ENCODE measurements around the gene CFAP57. TPM values are rescaled to one million over a fixed set of nuclear protein-coding genes. Genes with fewer than 3 reads are reported as not detected.
A peak's percentile ranks its signal among the peaks of the same experiment; 100 is the strongest.

CFAP57 gene
- total and polyA plus RNA-seq, 9 of the 15 experiments (the other 6 are each of a cell fraction or from before 2014, with no cell fraction given): 0.04 to 0.22 (median 0.07) TPM; not detected in 3

DNA sequence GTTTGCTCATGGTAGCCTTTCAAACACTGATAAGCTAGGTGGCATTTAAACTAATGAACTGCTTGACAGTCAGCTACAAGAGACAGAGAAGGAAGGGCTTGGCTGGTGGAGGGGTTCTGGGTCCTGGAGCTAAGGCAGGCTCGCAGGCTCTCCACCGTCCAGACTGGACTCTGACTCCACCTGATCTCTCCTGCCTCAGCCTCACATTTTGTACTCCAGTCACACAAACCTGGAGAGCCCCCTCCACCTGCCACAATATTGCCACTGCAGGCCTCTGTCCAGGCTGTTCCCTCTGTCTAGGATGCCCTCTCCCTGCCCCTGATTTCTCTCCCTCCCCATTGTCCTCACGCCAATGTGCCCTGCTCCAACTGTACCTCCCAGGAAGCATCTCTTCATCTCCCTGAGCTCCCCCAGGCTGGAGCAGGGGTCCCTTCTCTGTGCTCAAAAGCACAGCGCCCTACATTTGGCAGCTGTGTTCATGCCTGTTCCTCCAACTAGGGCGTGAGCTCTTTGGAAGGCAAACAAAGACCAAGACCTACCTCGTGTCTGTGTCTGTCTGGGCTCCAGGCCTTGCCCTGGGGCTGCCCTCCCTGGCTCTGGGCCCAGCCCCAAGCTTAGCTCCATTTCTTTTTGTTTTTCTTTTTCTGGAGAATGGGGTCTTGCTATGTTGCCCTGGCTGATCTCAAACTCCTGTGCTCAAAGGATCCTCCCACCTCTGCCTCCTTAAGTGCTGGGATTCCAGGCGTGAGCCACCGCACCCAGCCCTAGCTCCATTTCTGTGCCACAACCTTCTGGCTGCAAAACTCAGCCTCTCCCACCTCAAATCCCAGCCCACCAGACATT, 131.6 kb downstream of the CFAP57 start:
- no peak overlapping the region for H3K9ac ChIP-seq (ENCODE audit: insufficient read depth in 1 of 2, low read depth in 2 of 2, low read length in 2 of 2)
- peaks cover 4 to 16% of the 10 kb centered on the region in 2 experiments; a peak in 4 of 5 replicates for H3K4me1 ChIP-seq (replicated peaks in 1 of 2; ENCODE audit: control insufficient read depth in 2 of 2, insufficient read depth in 2 of 2, low read length in 2 of 2)
- H3K4me3 ChIP-seq: no peak overlapping the region
- BruUV-seq (replicated peaks): no TSS peak
- WGBS (ENCODE audit: insufficient coverage, low coverage, missing lambda C conversion rate): 9% methylated on average over 8 of the region's 8 CpGs
- H3K27me3 ChIP-seq (ENCODE audit: control insufficient read depth in 2 of 2, insufficient read depth in 2 of 2, low read length in 2 of 2): peaks cover 23 to 77% of the 10 kb centered on the region in 2 experiments
- FAIRE-seq (no peak), ATAC-seq (no peak), DNase-seq (ENCODE audit: extremely low read depth in 1 of 4, low spot score in 3 of 4) (no peak)
- no peak overlapping the region for H3K27ac ChIP-seq (ENCODE audit: extremely low read depth, low read depth, low read length)
- H2AFZ ChIP-seq (ENCODE audit: low read depth, low read length): no peak overlapping the region
- peak; percentile 84 for TF ChIP-seq ZNF121 (CRISPR knock-in tag; conservative IDR thresholded peaks at IDR 0.05)
- 0 out of 2 replicates have a peak, but pooled peaks have one; percentile 29 for TF ChIP-seq BCOR (IDR thresholded peaks at IDR 0.05)
- TF ChIP-seq ZNF253 (CRISPR knock-in tag; conservative IDR thresholded peaks at IDR 0.05): no peak
- in situ Hi-C loops (cut with MboI): no loop called here
- intact Hi-C loops (cut with micrococcal nuclease): no loop called here
- CTCF ChIA-PET (ENCODE audit: low intra/inter-chr PET ratio): no interaction called here
- POLR2A ChIA-PET: interaction anchor here (0.7 to 1.3 kb wide), 6 partner anchors 8 to 600 kb away, joined by 3 to 5 read pairs (median 3); no protein-coding TSS in a partner anchor
- peaks cover 4% of the 10 kb centered on the region; the same call in 1 of the 2 replicates for H4K20me1 ChIP-seq (replicated peaks; ENCODE audit: control insufficient read depth, insufficient read depth, low read length)
- 0 out of 2 replicates have a peak, but pooled peaks cover 2% of the 10 kb centered on the region for H3K9me3 ChIP-seq (replicated peaks; ENCODE audit: control insufficient read depth, insufficient read depth, low read depth, low read length)
- H3K36me3 ChIP-seq (ENCODE audit: control insufficient read depth, insufficient read depth, low read length): no peaks in the 10 kb centered on the region
- no peak overlapping the region for H3K4me2 ChIP-seq (ENCODE audit: insufficient read depth, low read length)
- no peaks in the 10 kb centered on the region for H3K79me2 ChIP-seq (ENCODE audit: control insufficient read depth, insufficient read depth, low read length)
- no peaks in the 10 kb centered on the region for H3K9me1 ChIP-seq (ENCODE audit: control insufficient read depth, insufficient read depth, low read length)

Small RNA genes lying within 50 kb of the gene (microRNA-seq; reads per million reads assigned to microRNA genes)
- gene MIR6733 (ENCODE audit: borderline microRNAs expressed): 0.64 reads per million

Small RNA genes lying within 50 kb of the gene (small RNA-seq; reads per million reads assigned to genes)
- gene RNA5SP46: not detected

Other genes with a start within 250 kb of the CFAP57 start
Only the 7 nearest of the 10 such genes appear.
- gene EBNA1BP2, start within 50 bp of the CFAP57 start, total RNA-seq (2014; rRNA removed): 300 and 314 TPM in 2 replicates
- gene EBNA1BP2, start within 50 bp of the CFAP57 start, total RNA-seq (2014; rRNA removed; fragmentation: Illumina TruSeq; extraction: Trizol): 251 and 264 TPM in 2 replicates
- gene EBNA1BP2, start within 50 bp of the CFAP57 start, total RNA-seq (2015; rRNA removed; fragmentation: Illumina TruSeq; extraction: Trizol): 262 and 268 TPM in 2 replicates
- 175 and 182 TPM in 2 replicates for gene EBNA1BP2, start within 50 bp of the CFAP57 start, total RNA-seq (2021)
- gene EBNA1BP2, start within 50 bp of the CFAP57 start, polyA plus RNA-seq (2011; rRNA removed): 74.8 and 102 TPM in 2 replicates
- 283 and 349 TPM in 2 replicates for gene EBNA1BP2, start within 50 bp of the CFAP57 start, polyA plus RNA-seq (2014; fragmentation: Illumina TruSeq; extraction: Trizol)
- 100 to 1,000 TPM in 1 of 2 experiments, 10 to 100 TPM in 1; 95.2 to 157 TPM for gene EBNA1BP2, start within 50 bp of the CFAP57 start, polyA plus RNA-seq (2014; fragmentation: Nextera tagmentation; extraction: Ambion mirVana)
- gene EBNA1BP2, start within 50 bp of the CFAP57 start, polyA plus RNA-seq (2014; rRNA removed): 249 and 275 TPM in 2 replicates
- not detected in 2 replicates for gene TMEM125, start 97.7 kb downstream of the CFAP57 start, total RNA-seq (2014; rRNA removed)
- gene TMEM125, start 97.7 kb downstream of the CFAP57 start, total RNA-seq (2014; rRNA removed; fragmentation: Illumina TruSeq; extraction: Trizol): not detected in 2 replicates
- not detected in 2 replicates for gene TMEM125, start 97.7 kb downstream of the CFAP57 start, total RNA-seq (2015; rRNA removed; fragmentation: Illumina TruSeq; extraction: Trizol)
- 0.45 TPM in 1 of 2 replicates, not detected in the other for gene TMEM125, start 97.7 kb downstream of the CFAP57 start, total RNA-seq (2021)
- 0.08 and 0.35 TPM in 2 replicates for gene TMEM125, start 97.7 kb downstream of the CFAP57 start, polyA plus RNA-seq (2011; rRNA removed)
- gene TMEM125, start 97.7 kb downstream of the CFAP57 start, polyA plus RNA-seq (2014; fragmentation: Illumina TruSeq; extraction: Trizol): 0.07 TPM in 1 of 2 replicates, not detected in the other
- not detected for gene TMEM125, start 97.7 kb downstream of the CFAP57 start, polyA plus RNA-seq (2014; fragmentation: Nextera tagmentation; extraction: Ambion mirVana)
- 0.67 TPM in 1 of 2 replicates, not detected in the other for gene TMEM125, start 97.7 kb downstream of the CFAP57 start, polyA plus RNA-seq (2014; rRNA removed)
- gene C1orf210, start 113.3 kb downstream of the CFAP57 start, total RNA-seq (2014; rRNA removed): not detected in 2 replicates
- not detected in 2 replicates for gene C1orf210, start 113.3 kb downstream of the CFAP57 start, total RNA-seq (2014; rRNA removed; fragmentation: Illumina TruSeq; extraction: Trizol)
- not detected in 2 replicates for gene C1orf210, start 113.3 kb downstream of the CFAP57 start, total RNA-seq (2015; rRNA removed; fragmentation: Illumina TruSeq; extraction: Trizol)
- gene C1orf210, start 113.3 kb downstream of the CFAP57 start, total RNA-seq (2021): not detected in 2 replicates
- not detected in 2 replicates for gene C1orf210, start 113.3 kb downstream of the CFAP57 start, polyA plus RNA-seq (2011; rRNA removed)
- gene C1orf210, start 113.3 kb downstream of the CFAP57 start, polyA plus RNA-seq (2014; fragmentation: Illumina TruSeq; extraction: Trizol): not detected in 2 replicates
- gene C1orf210, start 113.3 kb downstream of the CFAP57 start, polyA plus RNA-seq (2014; fragmentation: Nextera tagmentation; extraction: Ambion mirVana): not detected
- gene C1orf210, start 113.3 kb downstream of the CFAP57 start, polyA plus RNA-seq (2014; rRNA removed): 0.21 TPM in 1 of 2 replicates, not detected in the other
- 0.14 and 0.16 TPM in 2 replicates for gene TIE1, start 128.7 kb downstream of the CFAP57 start, total RNA-seq (2014; rRNA removed)
- not detected in 2 replicates for gene TIE1, start 128.7 kb downstream of the CFAP57 start, total RNA-seq (2014; rRNA removed; fragmentation: Illumina TruSeq; extraction: Trizol)
- 0.04 TPM in 1 of 2 replicates, not detected in the other for gene TIE1, start 128.7 kb downstream of the CFAP57 start, total RNA-seq (2015; rRNA removed; fragmentation: Illumina TruSeq; extraction: Trizol)
- 0.20 and 0.31 TPM in 2 replicates for gene TIE1, start 128.7 kb downstream of the CFAP57 start, total RNA-seq (2021)
- gene TIE1, start 128.7 kb downstream of the CFAP57 start, polyA plus RNA-seq (2011; rRNA removed): 0.32 and 0.49 TPM in 2 replicates
- 0.07 and 0.17 TPM in 2 replicates for gene TIE1, start 128.7 kb downstream of the CFAP57 start, polyA plus RNA-seq (2014; fragmentation: Illumina TruSeq; extraction: Trizol)
- not detected for gene TIE1, start 128.7 kb downstream of the CFAP57 start, polyA plus RNA-seq (2014; fragmentation: Nextera tagmentation; extraction: Ambion mirVana)
- 0.08 and 0.66 TPM in 2 replicates for gene TIE1, start 128.7 kb downstream of the CFAP57 start, polyA plus RNA-seq (2014; rRNA removed)
- not detected in 2 replicates for gene MPL, start 165.5 kb downstream of the CFAP57 start, total RNA-seq (2014; rRNA removed)
- gene MPL, start 165.5 kb downstream of the CFAP57 start, total RNA-seq (2014; rRNA removed; fragmentation: Illumina TruSeq; extraction: Trizol): not detected in 2 replicates
- not detected in 2 replicates for gene MPL, start 165.5 kb downstream of the CFAP57 start, total RNA-seq (2015; rRNA removed; fragmentation: Illumina TruSeq; extraction: Trizol)
- not detected in 2 replicates for gene MPL, start 165.5 kb downstream of the CFAP57 start, total RNA-seq (2021)
- gene MPL, start 165.5 kb downstream of the CFAP57 start, polyA plus RNA-seq (2011; rRNA removed): not detected in 2 replicates
- gene MPL, start 165.5 kb downstream of the CFAP57 start, polyA plus RNA-seq (2014; fragmentation: Illumina TruSeq; extraction: Trizol): not detected in 2 replicates
- gene MPL, start 165.5 kb downstream of the CFAP57 start, polyA plus RNA-seq (2014; fragmentation: Nextera tagmentation; extraction: Ambion mirVana): not detected
- not detected in 2 replicates for gene MPL, start 165.5 kb downstream of the CFAP57 start, polyA plus RNA-seq (2014; rRNA removed)
- 183 and 244 TPM in 2 replicates for gene CDC20, start 186.7 kb downstream of the CFAP57 start, total RNA-seq (2014; rRNA removed)
- 94.5 and 106 TPM in 2 replicates for gene CDC20, start 186.7 kb downstream of the CFAP57 start, total RNA-seq (2014; rRNA removed; fragmentation: Illumina TruSeq; extraction: Trizol)
- 121 and 131 TPM in 2 replicates for gene CDC20, start 186.7 kb downstream of the CFAP57 start, total RNA-seq (2015; rRNA removed; fragmentation: Illumina TruSeq; extraction: Trizol)
- gene CDC20, start 186.7 kb downstream of the CFAP57 start, total RNA-seq (2021): 212 and 224 TPM in 2 replicates
- 92.8 and 173 TPM in 2 replicates for gene CDC20, start 186.7 kb downstream of the CFAP57 start, polyA plus RNA-seq (2011; rRNA removed)
- gene CDC20, start 186.7 kb downstream of the CFAP57 start, polyA plus RNA-seq (2014; fragmentation: Illumina TruSeq; extraction: Trizol): 178 and 197 TPM in 2 replicates
- 10 to 100 TPM; 45.2 to 70.6 TPM for gene CDC20, start 186.7 kb downstream of the CFAP57 start, polyA plus RNA-seq (2014; fragmentation: Nextera tagmentation; extraction: Ambion mirVana)
- gene CDC20, start 186.7 kb downstream of the CFAP57 start, polyA plus RNA-seq (2014; rRNA removed): 141 and 146 TPM in 2 replicates
- gene ELOVL1, start 195.7 kb downstream of the CFAP57 start, total RNA-seq (2014; rRNA removed): 53.4 and 73.1 TPM in 2 replicates
- gene ELOVL1, start 195.7 kb downstream of the CFAP57 start, total RNA-seq (2014; rRNA removed; fragmentation: Illumina TruSeq; extraction: Trizol): 48.1 and 51.0 TPM in 2 replicates
- gene ELOVL1, start 195.7 kb downstream of the CFAP57 start, total RNA-seq (2015; rRNA removed; fragmentation: Illumina TruSeq; extraction: Trizol): 65.3 and 66.6 TPM in 2 replicates
- 66.8 and 73.2 TPM in 2 replicates for gene ELOVL1, start 195.7 kb downstream of the CFAP57 start, total RNA-seq (2021)
- gene ELOVL1, start 195.7 kb downstream of the CFAP57 start, polyA plus RNA-seq (2011; rRNA removed): 157 and 159 TPM in 2 replicates
- gene ELOVL1, start 195.7 kb downstream of the CFAP57 start, polyA plus RNA-seq (2014; fragmentation: Illumina TruSeq; extraction: Trizol): 108 and 120 TPM in 2 replicates
- 100 to 1,000 TPM in 1 of 2 experiments, 10 to 100 TPM in 1; 70.3 to 147 TPM for gene ELOVL1, start 195.7 kb downstream of the CFAP57 start, polyA plus RNA-seq (2014; fragmentation: Nextera tagmentation; extraction: Ambion mirVana)
- 74.0 and 82.4 TPM in 2 replicates for gene ELOVL1, start 195.7 kb downstream of the CFAP57 start, polyA plus RNA-seq (2014; rRNA removed)

Measured in K562 (cell line).